HCT116 (cell line): Measurements from ENCODE around the gene FKBP10.

Experiments
- CTCF ChIP-seq, 3 experiments: fragments of 200-600 bp in 1 of 3; sonication (generic) in 1 of 3; IDR thresholded peaks in 2 of 3; conservative IDR thresholded peaks in 1 of 3; 2 replicates each; pipeline ENCODE4 v1.5.1; 2012 to 2017; ENCODE audit warnings: low read depth in 2 of 3, low read length in 2 of 3, antibody characterized with exemption in 1 of 3, borderline replicate concordance in 1 of 3, control low read depth in 1 of 3, mild to moderate bottlenecking in 1 of 3, mixed read lengths in 1 of 3, mixed run types in 1 of 3, moderate library complexity in 1 of 3; ENCODE audit not compliant: insufficient read depth in 1 of 3
- MAX ChIP-seq: IDR thresholded peaks from 2 replicates; pipeline ENCODE4 v1.6.1; 2012
- POLR2A ChIP-seq: IDR thresholded peaks from 2 replicates; pipeline ENCODE4 v1.7.0; 2011; ENCODE audit warnings: borderline replicate concordance; ENCODE audit not compliant: insufficient read depth, insufficient read length; ENCODE audit errors: extremely low read depth
- POLR2AphosphoS5 ChIP-seq: IDR thresholded peaks from 2 replicates; pipeline ENCODE4 v1.6.1; 2011; ENCODE audit warnings: mild to moderate bottlenecking, low read depth, low read length, moderate library complexity
- RAD21 ChIP-seq: IDR thresholded peaks from 2 replicates; pipeline ENCODE4 v1.6.1; 2012; ENCODE audit warnings: low read depth, mild to moderate bottlenecking
- SRF ChIP-seq: IDR thresholded peaks from 2 replicates; pipeline ENCODE4 v1.6.1; 2012; ENCODE audit warnings: low read depth

GRCh38 chr17:41784207-41784744 is 28.5 kb upstream of the FKBP10 start:
- TF ChIP-seq CTCF (IDR thresholded peaks at IDR 0.05 in 2 of 3, conservative IDR thresholded peaks at IDR 0.05 in 1 of 3; ENCODE audit: borderline replicate concordance in 1 of 3, insufficient read depth in 1 of 3, low read depth in 2 of 3, low read length in 2 of 3) (no peak), RAD21 (no peak), POLR2AphosphoS5 (no peak; the same call in 1 of the 2 replicates), SRF (no peak), MAX (no peak), POLR2A (no peak)
